ENCODE measurements around the gene SORBS1.

- TF ChIP-seq, protein P1, sequence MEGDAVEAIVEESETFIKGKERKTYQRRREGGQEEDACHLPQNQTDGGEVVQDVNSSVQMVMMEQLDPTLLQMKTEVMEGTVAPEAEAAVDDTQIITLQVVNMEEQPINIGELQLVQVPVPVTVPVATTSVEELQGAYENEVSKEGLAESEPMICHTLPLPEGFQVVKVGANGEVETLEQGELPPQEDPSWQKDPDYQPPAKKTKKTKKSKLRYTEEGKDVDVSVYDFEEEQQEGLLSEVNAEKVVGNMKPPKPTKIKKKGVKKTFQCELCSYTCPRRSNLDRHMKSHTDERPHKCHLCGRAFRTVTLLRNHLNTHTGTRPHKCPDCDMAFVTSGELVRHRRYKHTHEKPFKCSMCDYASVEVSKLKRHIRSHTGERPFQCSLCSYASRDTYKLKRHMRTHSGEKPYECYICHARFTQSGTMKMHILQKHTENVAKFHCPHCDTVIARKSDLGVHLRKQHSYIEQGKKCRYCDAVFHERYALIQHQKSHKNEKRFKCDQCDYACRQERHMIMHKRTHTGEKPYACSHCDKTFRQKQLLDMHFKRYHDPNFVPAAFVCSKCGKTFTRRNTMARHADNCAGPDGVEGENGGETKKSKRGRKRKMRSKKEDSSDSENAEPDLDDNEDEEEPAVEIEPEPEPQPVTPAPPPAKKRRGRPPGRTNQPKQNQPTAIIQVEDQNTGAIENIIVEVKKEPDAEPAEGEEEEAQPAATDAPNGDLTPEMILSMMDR (IDR thresholded peaks at IDR 0.05) = no peak
- TF ChIP-seq POLR2A (IDR thresholded peaks at IDR 0.05) = no peak
Measured at GRCh38 chr10:95437669-95438068, 123.5 kb downstream of the SORBS1 start.
